C4-2B (cell line): ENCODE results near the gene FHAD1.

Experiments
- H3K27ac ChIP-seq: fragments of 450-650 bp; 2 replicates; pipeline ENCODE4 v1.5.1; 2017
- ZFX ChIP-seq: fragments of 450-650 bp; IDR thresholded peaks from 2 replicates; pipeline ENCODE4 v1.6.1; 2017
- TF ChIP-seq, protein P1 (sequence below): fragments of 450-650 bp; conservative IDR thresholded peaks from 2 replicates; pipeline ENCODE4 v1.5.1; 2017; ENCODE audit warnings: mild to moderate bottlenecking

The FHAD1 gene

DNA sequence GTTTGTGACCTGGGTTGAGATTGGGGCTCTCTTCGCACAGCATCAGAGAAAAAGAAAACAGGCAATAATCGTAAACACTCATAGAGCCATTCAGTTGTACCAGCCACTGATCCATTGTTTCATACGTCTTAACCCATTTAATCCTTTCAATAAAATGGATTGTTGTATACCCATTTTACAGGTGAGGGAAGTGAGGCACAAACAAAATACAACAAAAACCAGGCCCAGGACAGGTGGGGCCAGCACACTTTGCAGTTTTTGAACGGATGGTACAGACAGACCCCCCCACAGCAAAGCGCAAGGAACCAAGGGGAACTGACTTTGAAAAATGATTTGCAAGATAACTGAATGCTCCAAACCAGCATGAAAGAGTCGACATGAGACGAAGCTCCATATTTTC lies 4.3 kb upstream of the FHAD1 start:
- no peak overlapping the region for H3K27ac ChIP-seq
- TF ChIP-seq ZFX = no peak
- TF ChIP-seq, protein P1, sequence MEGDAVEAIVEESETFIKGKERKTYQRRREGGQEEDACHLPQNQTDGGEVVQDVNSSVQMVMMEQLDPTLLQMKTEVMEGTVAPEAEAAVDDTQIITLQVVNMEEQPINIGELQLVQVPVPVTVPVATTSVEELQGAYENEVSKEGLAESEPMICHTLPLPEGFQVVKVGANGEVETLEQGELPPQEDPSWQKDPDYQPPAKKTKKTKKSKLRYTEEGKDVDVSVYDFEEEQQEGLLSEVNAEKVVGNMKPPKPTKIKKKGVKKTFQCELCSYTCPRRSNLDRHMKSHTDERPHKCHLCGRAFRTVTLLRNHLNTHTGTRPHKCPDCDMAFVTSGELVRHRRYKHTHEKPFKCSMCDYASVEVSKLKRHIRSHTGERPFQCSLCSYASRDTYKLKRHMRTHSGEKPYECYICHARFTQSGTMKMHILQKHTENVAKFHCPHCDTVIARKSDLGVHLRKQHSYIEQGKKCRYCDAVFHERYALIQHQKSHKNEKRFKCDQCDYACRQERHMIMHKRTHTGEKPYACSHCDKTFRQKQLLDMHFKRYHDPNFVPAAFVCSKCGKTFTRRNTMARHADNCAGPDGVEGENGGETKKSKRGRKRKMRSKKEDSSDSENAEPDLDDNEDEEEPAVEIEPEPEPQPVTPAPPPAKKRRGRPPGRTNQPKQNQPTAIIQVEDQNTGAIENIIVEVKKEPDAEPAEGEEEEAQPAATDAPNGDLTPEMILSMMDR = no peak

GRCh38 chr1:15243275-15244043 lies 3.6 kb upstream of the FHAD1 start:
- no peak overlapping the region for H3K27ac ChIP-seq

DNA sequence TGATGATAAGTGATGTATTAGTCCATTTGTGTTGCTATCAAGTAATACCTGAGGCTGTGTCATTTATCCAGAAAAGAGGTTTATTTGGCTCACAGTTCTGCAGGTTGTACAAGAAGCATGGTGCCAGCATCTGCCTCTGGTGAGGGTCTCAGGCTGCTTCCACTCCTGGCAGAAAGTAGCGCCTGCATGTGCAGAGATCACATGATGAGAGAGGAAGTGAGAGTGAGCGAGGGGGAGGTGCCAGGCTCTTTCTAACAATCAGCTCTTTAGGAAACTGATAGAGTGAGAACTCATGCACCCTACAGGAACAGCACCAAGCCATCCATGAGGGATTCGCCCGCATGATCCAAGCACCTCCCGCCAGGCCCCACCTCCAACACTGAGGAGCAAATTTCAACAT lies 2.2 kb upstream of the FHAD1 start:
- no peak overlapping the region for H3K27ac ChIP-seq
- TF ChIP-seq ZFX = no peak
- TF ChIP-seq, protein P1 = no peak

More at GRCh38 chr1:15243275-15244043, 3.6 kb upstream of the FHAD1 start:
- TF ChIP-seq, protein P1 = no peak
- no peak for TF ChIP-seq ZFX

DNA sequence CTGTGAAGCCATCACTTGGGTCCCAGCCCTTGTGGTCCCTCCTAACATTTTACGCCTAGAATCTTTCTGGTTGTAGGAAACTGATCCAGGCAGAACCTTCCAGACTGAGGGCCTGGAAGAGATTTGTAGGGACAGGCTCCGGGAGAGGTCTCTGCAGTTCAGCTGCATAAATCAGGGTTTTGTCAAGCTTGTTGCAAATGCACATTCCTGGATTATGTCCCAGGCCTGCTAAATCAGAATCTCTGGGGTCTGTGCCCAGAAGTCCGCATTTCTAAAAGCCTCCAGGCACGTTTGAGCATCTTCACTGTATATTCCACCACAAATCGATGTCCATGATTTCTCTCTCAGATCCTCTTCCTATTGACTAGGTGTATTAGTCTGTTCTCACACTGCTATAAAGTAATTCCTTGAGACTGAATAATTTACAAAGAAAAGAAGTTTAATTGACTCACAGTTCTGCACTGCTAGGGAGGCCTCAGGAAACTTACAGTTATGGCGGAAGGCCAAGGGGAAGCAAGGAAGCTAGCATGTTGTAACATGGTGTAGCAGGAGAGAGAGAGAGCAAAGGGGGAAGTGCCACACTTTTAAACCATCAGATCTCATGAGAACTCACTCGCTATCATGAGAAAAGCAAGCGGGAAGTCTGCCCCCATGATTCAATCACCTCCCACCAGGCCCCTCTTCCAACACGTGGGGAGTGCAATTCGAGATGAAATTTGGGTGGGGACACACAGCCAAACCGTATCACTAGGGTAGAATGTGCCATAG lies 1.2 kb upstream of the FHAD1 start:
- TF ChIP-seq, protein P1 = no peak
- TF ChIP-seq ZFX = no peak
- no peak overlapping the region for H3K27ac ChIP-seq

DNA sequence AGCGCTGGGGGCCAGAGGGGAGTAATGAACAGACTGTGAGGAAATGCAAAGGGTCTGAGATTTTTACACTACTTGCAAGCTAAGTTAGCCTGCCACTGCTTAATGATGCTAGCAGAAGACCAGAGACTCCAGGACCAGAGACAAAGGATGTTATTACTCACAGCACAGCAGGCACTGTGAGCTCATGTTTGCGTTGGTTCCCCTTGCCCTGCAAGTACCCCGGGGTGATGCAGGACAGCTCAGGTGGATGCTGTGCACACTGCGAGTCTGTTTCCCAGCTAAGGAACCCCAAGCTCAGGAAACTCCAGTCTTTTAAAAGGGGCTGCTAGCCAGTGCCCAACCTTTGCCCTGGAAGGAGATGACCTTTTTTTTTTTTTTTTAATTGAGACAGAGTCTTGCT lies 1.2 kb downstream of the FHAD1 start:
- TF ChIP-seq ZFX = no peak
- TF ChIP-seq, protein P1 = no peak
- no peak overlapping the region for H3K27ac ChIP-seq

DNA sequence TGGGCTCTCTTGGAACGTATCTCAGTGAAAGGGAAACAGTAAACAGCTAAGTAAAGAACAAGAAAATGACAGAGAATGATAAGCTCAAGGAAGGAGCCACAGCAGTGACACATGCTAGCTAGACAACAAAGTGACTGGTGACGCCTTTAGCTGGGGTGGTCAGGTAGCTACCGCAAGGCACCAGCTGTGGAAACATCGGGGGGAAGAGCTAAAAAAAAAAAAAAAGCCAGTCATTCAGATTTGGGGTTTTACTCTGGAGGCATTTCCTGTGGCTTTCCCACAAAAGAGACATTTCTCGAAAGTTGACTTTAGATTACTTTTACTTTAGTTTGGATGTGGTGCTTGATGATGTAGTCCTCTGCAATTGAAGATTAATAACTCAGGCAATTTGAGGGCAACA lies 2.1 kb downstream of the FHAD1 start:
- TF ChIP-seq, protein P1 = no peak
- TF ChIP-seq ZFX = no peak
- no peak overlapping the region for H3K27ac ChIP-seq
